Stimulated activated CD4-positive, alpha-beta T cell treated with anti-CD3 and anti-CD28 coated beads, Interleukin-15, amount 100 ng/mL, for 1 hour (primary cell): ENCODE measurements around the gene DKK1.

ENCODE experiments used
- DNase-seq, 2 donors: peaks; one replicate each; pipeline ENCODE4 v3.0.0-alpha.2; 2020; ENCODE audit warnings: low read depth in 1 of 2, low spot score in 1 of 2

Gene DKK1

GRCh38 chr10:52313933-52314821 lies at the start of gene DKK1:
Gene DKK1, plus strand, starts transcription at chr10:52314281. Its CDS starts 154 bp downstream, at chr10:52314435.
- DNase-seq = no peak

GRCh38 chr10:52265131-52265926 lies 48.8 kb upstream of the DKK1 start:
- no peak for DNase-seq

- no peak for DNase-seq
These were observed 47.2 kb upstream of the DKK1 start for GRCh38 chr10:52266858-52267257.

GRCh38 chr10:52268790-52269189 lies 45.3 kb upstream of the DKK1 start:
- DNase-seq = no peak

GRCh38 chr10:52269233-52269632 lies 44.8 kb upstream of the DKK1 start:
- no peak for DNase-seq

GRCh38 chr10:52276163-52276562 lies 37.9 kb upstream of the DKK1 start:
- DNase-seq = no peak

- DNase-seq = no peak
These were observed 37.1 kb upstream of the DKK1 start for GRCh38 chr10:52276986-52277385.

- DNase-seq = no peak
These were observed 34.5 kb upstream of the DKK1 start for GRCh38 chr10:52279546-52279945.

- no peak for DNase-seq
These were observed 34.0 kb upstream of the DKK1 start for GRCh38 chr10:52280051-52280450.

- no peak for DNase-seq
These were observed 30.9 kb upstream of the DKK1 start for GRCh38 chr10:52283174-52283573.

- no peak for DNase-seq
These were observed 29.6 kb upstream of the DKK1 start for GRCh38 chr10:52284416-52285013.

GRCh38 chr10:52287866-52288265 lies 26.2 kb upstream of the DKK1 start:
- DNase-seq = no peak

GRCh38 chr10:52297747-52298146 lies 16.3 kb upstream of the DKK1 start:
- no peak for DNase-seq

GRCh38 chr10:52300599-52301277 lies 13.3 kb upstream of the DKK1 start:
- DNase-seq = no peak

- DNase-seq = no peak
These were observed 5.6 kb upstream of the DKK1 start for GRCh38 chr10:52308251-52309031.

- no peak for DNase-seq
These were observed 1.2 kb upstream of the DKK1 start for GRCh38 chr10:52312942-52313255.

- no peak for DNase-seq
These were observed 687 bp upstream of the DKK1 start for GRCh38 chr10:52313256-52313932.

GRCh38 chr10:52314822-52315552 lies 906 bp downstream of the DKK1 start:
- no peak for DNase-seq

- DNase-seq = no peak
These were observed 1.9 kb downstream of the DKK1 start for GRCh38 chr10:52316001-52316400.
